ENCODE measurements around the gene RANBP3.

The RANBP3 gene

DNA sequence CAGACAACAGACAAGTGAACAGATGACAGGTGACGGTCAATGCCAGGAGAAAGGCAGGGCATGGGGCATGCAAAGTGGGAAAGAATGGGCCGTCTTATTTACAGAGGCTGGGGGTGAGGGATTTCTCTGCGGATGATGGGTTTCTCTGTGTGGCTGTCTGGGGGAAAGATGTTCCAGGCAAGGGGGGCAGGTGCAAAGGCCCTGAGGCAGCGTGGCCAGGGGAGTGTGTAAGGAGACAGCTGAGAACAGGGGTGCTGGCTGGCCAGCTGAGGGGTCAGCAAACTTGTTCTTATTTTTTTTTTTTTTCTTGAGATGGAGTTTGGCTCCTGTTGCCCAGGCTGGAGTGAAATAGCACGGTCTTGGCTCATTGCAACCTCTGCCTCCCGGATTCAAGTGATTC is 21.8 kb upstream of the RANBP3 start:
- ChIA-PET CTCF (no interaction called here), POLR2A (ENCODE audit: low non-redundant PET) (no interaction called here)
- H3K27ac ChIP-seq: no peak overlapping the region
- no peak for DNase-seq (ENCODE audit: low spot score)
- TF ChIP-seq, protein P1, sequence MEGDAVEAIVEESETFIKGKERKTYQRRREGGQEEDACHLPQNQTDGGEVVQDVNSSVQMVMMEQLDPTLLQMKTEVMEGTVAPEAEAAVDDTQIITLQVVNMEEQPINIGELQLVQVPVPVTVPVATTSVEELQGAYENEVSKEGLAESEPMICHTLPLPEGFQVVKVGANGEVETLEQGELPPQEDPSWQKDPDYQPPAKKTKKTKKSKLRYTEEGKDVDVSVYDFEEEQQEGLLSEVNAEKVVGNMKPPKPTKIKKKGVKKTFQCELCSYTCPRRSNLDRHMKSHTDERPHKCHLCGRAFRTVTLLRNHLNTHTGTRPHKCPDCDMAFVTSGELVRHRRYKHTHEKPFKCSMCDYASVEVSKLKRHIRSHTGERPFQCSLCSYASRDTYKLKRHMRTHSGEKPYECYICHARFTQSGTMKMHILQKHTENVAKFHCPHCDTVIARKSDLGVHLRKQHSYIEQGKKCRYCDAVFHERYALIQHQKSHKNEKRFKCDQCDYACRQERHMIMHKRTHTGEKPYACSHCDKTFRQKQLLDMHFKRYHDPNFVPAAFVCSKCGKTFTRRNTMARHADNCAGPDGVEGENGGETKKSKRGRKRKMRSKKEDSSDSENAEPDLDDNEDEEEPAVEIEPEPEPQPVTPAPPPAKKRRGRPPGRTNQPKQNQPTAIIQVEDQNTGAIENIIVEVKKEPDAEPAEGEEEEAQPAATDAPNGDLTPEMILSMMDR (conservative IDR thresholded peaks at IDR 0.05; ENCODE audit: low read depth): no peak

- no peak overlapping the region for H3K27ac ChIP-seq
- no peak for DNase-seq (ENCODE audit: low spot score)
- CTCF ChIA-PET: no interaction called here
- TF ChIP-seq, protein P1 (conservative IDR thresholded peaks at IDR 0.05; ENCODE audit: low read depth): no peak
- POLR2A ChIA-PET (ENCODE audit: low non-redundant PET): no interaction called here
Measured at GRCh38 chr19:5997371-5997770, 19.4 kb upstream of the RANBP3 start.

- no peak for DNase-seq (ENCODE audit: low spot score)
- TF ChIP-seq, protein P1 (conservative IDR thresholded peaks at IDR 0.05; ENCODE audit: low read depth): no peak
- ChIA-PET POLR2A (ENCODE audit: low non-redundant PET) (interaction anchor here (0.6 kb wide), 1 partner anchor 106 kb away, joined by 3 read pairs; no protein-coding TSS in a partner anchor), CTCF (no interaction called here)
- peak overlapping the region; percentile 3; the same call in 1 of the 2 replicates for H3K27ac ChIP-seq
Measured at GRCh38 chr19:5996623-5997320, 18.8 kb upstream of the RANBP3 start.

- CTCF ChIA-PET: interaction anchor here (0.8 kb wide), 1 partner anchor 11 kb away, joined by 4 read pairs; no protein-coding TSS in a partner anchor
- peak overlapping the region; percentile 3 for H3K27ac ChIP-seq
- POLR2A ChIA-PET (ENCODE audit: low non-redundant PET): interaction anchor here (0.6 kb wide), 1 partner anchor 105 kb away, joined by 3 read pairs; no protein-coding TSS in a partner anchor
- TF ChIP-seq, protein P1 (conservative IDR thresholded peaks at IDR 0.05; ENCODE audit: low read depth): no peak
- DNase-seq (ENCODE audit: low spot score): no peak
Measured at GRCh38 chr19:5996102-5996501, 18.2 kb upstream of the RANBP3 start.

DNA sequence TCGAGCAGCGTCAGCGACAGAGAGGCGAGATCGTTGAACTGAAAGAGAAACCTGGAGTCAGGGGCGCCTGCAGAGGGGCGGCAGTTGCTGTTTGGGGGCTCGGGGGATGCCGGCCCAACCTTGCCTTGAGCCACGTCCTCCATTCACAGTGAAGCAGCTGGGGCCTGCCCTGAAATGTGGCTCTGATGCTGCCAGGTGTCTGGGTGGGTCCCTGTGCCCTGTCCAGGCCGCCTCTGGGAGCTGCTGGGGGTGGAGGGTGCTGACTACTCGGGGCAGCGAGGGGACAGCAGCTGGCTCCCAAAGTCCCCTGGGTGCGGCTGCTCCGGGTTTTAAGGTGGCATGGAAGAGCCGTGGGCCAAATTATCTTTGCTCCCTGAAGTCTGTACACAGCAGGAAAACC is 17.7 kb upstream of the RANBP3 start:
- CTCF ChIA-PET: interaction anchor here (0.6 to 0.8 kb wide), 2 partner anchors 11 to 222 kb away, joined by 4 read pairs; no protein-coding TSS in a partner anchor

DNA sequence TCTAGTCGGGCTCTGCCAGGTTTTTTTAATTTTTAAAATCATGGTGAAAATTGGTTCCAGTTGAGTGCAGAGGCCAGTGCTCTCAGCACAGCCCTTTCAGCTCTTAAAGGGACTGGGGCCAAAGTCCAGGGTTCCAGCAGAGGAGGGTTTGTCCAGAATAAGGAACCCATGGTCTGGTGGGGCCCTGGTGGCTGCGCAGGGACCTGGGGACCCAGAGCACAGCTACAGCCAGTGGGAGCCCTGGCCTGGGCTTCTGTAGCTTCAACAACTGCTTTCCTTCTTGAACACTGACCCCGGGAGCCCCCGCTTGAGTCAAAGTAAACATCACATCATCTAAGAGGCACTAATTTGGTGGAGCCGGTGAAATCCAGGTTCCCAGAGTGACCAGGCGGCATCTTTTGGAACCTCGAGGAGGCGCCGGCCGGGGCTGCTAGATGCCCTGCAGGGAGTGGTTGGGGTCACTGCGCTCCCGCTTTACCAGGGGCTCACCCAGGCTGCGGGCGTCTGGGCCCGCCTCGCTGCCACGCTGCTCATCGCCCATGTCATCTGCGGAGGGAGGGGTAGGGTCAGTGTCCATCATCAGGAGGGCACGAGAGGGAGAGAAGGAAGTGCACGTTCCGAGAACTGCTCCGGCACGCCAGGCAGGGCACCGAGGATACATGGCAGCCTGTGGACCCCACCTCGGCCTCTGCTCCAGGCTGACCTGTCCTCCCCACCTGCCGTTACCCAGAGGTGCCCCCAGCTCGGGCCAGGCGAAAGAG is 16.6 kb upstream of the RANBP3 start:
- TF ChIP-seq, protein P1 (conservative IDR thresholded peaks at IDR 0.05; ENCODE audit: low read depth): no peak
- H3K27ac ChIP-seq: peak overlapping the region; percentile 42
- ChIA-PET CTCF (no interaction called here), POLR2A (ENCODE audit: low non-redundant PET) (no interaction called here)
- DNase-seq (ENCODE audit: low spot score): no peak

More for the DNA sequence above, 17.7 kb upstream of the RANBP3 start:
- TF ChIP-seq, protein P1 (conservative IDR thresholded peaks at IDR 0.05; ENCODE audit: low read depth): no peak
- no peak for DNase-seq (ENCODE audit: low spot score)
- POLR2A ChIA-PET (ENCODE audit: low non-redundant PET): no interaction called here
- H3K27ac ChIP-seq: peak overlapping the region; percentile 3
